Body of pancreas (tissue), 4 donors: ENCODE data around the gene CCDC126. TPM values are rescaled to one million over a fixed set of nuclear protein-coding genes. Genes with fewer than 3 reads are reported as not detected.
"Not testable (repeated sequence)": the region's sequence is repeated elsewhere in the genome, so short reads cannot be mapped to it uniquely, and the experiment has no call there.

Experiments
- ATAC-seq: fragments of 150-250 bp; one replicate; pipeline ENCODE4 v1.9.1; 2016
- DNase-seq, 4 donors: peaks; one replicate each; pipeline ENCODE4 v3.0.0-alpha.2; 2019
- H3K27ac ChIP-seq, 4 donors: fragments of 200-600 bp; sonication (generic); 1 replicate in 3 of 4; 2 replicates in 1 of 4; pipeline versions ENCODE4 v1.5.1 to v1.6.1; 2016 to 2019; ENCODE audit warnings: mild to moderate bottlenecking in 1 of 4, mixed read lengths in 1 of 4, moderate library complexity in 1 of 4
- H3K27me3 ChIP-seq, 2 donors: fragments of 200-600 bp; sonication (generic); one replicate each; pipeline ENCODE4 v1.6.0; 2016; ENCODE audit warnings: mild to moderate bottlenecking in 1 of 2
- H3K36me3 ChIP-seq, 2 donors: fragments of 200-600 bp; sonication (generic); replicated peaks in 1 of 2; 2 replicates each; pipeline ENCODE4 v1.5.1; 2016; ENCODE audit warnings: low read depth in 2 of 2; ENCODE audit not compliant: insufficient read depth in 1 of 2
- H3K4me1 ChIP-seq: fragments of 200-600 bp; sonication (generic); one replicate; pipeline ENCODE4 v1.6.0; 2016
- H3K4me3 ChIP-seq, 2 donors: fragments of 200-600 bp; sonication (generic); 1 replicate in 1 of 2; 2 replicates in 1 of 2; pipeline ENCODE4 v1.5.1; 2016 to 2019
- H3K9me3 ChIP-seq, 3 donors: fragments of 200-600 bp; sonication (generic); 1 replicate in 2 of 3; 2 replicates in 1 of 3; pipeline ENCODE4 v1.5.1; 2016
- POLR2A ChIP-seq, 3 donors: fragments of 450-650 bp; IDR thresholded peaks; one replicate each; pipeline ENCODE4 v1.6.1; 2016; ENCODE audit warnings: antibody characterized with exemption in 3 of 3, mild to moderate bottlenecking in 2 of 3
- WGBS, 2 donors: methylation state at CpG; one replicate each; pipeline ENCODE4 v1.1.5; 2017; 5-methylcytosine and 5-hydroxymethylcytosine counted together
- intact Hi-C: fragments of 100-400 bp; cut with DNase I; formaldehyde crosslinking; loops from one replicate; pipeline ENCODE4 v1.15.1; 2023
- total RNA-seq, 2 donors: library from RNA; depleted of rRNA; stranded (reverse); fragments of >200 nt; gene quantifications; one replicate each; pipeline ENCODE4 v1.1.0, GENCODE V29; 2016
- TF ChIP-seq, protein P1 (sequence below), 7 experiments: fragments of 450-650 bp in 4 of 7; fragments of 200-600 bp in 3 of 7; sonication (generic) in 3 of 7; IDR thresholded peaks; one replicate each; pipeline ENCODE4 v1.5.1; 2016 to 2019; ENCODE audit warnings: antibody characterized with exemption in 7 of 7

CCDC126 gene
- total RNA-seq, 2 donors from 2014 or later: 5.3 to 8.6 TPM

DNA sequence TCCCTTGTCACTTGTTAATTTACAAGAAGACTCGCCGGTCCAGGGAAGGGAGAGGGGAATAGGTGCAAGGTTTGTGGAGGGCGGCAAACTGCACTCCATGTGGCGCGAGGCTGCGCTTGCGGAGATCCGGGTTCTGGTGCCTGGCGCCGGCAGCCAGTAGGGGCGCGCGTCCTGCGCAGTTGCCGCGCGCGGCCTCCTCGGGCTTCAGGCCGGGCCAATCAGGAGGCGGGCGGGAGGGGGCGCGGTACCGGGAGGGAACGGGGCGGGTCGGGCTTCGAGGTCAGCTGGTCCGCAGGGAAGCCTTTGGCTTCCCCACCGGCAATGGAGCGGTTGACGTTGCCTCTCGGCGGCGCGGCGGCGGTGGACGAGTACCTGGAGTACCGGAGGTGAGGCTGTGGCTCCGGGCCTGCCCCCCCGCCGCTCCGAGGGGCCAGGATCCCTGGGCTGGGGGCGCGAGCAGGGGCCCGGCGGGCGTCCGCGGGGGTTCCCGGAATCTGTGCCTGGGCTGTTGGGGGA, 82.8 kb downstream of the CCDC126 start, which contains the start of gene FAM221A:
TSS of gene FAM221A (plus strand) at position 302 of the 516 bp plus-strand sequence. CDS start at position 322, 20 bp downstream.
- peaks cover 35% of the 10 kb centered on the region for H3K4me1 ChIP-seq
- DNase-seq: peak; percentile 94 to 95 (median 94)
- no peaks in the 10 kb centered on the region for H3K36me3 ChIP-seq
- H3K27me3 ChIP-seq: no peaks in the 10 kb centered on the region
- peak within 1 kb of the TSS; percentile 28 to 98 for H3K4me3 ChIP-seq
- intact Hi-C loops: no loop called here
- ATAC-seq: peak; percentile 98
- H3K27ac ChIP-seq: peak within 1 kb of the TSS; percentile 96 to 99 (median 98)
- WGBS, 2 donors: 0% methylated on average over 9 to 48 of the region's 53 CpGs
- TF ChIP-seq POLR2A (IDR thresholded peaks at IDR 0.05): peak; percentile 77 to 85 (median 78)
- TF ChIP-seq, protein P1, sequence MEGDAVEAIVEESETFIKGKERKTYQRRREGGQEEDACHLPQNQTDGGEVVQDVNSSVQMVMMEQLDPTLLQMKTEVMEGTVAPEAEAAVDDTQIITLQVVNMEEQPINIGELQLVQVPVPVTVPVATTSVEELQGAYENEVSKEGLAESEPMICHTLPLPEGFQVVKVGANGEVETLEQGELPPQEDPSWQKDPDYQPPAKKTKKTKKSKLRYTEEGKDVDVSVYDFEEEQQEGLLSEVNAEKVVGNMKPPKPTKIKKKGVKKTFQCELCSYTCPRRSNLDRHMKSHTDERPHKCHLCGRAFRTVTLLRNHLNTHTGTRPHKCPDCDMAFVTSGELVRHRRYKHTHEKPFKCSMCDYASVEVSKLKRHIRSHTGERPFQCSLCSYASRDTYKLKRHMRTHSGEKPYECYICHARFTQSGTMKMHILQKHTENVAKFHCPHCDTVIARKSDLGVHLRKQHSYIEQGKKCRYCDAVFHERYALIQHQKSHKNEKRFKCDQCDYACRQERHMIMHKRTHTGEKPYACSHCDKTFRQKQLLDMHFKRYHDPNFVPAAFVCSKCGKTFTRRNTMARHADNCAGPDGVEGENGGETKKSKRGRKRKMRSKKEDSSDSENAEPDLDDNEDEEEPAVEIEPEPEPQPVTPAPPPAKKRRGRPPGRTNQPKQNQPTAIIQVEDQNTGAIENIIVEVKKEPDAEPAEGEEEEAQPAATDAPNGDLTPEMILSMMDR (IDR thresholded peaks at IDR 0.05): peak; percentile 76 to 95 (median 89)
- no peaks in the 10 kb centered on the region for H3K9me3 ChIP-seq

DNA sequence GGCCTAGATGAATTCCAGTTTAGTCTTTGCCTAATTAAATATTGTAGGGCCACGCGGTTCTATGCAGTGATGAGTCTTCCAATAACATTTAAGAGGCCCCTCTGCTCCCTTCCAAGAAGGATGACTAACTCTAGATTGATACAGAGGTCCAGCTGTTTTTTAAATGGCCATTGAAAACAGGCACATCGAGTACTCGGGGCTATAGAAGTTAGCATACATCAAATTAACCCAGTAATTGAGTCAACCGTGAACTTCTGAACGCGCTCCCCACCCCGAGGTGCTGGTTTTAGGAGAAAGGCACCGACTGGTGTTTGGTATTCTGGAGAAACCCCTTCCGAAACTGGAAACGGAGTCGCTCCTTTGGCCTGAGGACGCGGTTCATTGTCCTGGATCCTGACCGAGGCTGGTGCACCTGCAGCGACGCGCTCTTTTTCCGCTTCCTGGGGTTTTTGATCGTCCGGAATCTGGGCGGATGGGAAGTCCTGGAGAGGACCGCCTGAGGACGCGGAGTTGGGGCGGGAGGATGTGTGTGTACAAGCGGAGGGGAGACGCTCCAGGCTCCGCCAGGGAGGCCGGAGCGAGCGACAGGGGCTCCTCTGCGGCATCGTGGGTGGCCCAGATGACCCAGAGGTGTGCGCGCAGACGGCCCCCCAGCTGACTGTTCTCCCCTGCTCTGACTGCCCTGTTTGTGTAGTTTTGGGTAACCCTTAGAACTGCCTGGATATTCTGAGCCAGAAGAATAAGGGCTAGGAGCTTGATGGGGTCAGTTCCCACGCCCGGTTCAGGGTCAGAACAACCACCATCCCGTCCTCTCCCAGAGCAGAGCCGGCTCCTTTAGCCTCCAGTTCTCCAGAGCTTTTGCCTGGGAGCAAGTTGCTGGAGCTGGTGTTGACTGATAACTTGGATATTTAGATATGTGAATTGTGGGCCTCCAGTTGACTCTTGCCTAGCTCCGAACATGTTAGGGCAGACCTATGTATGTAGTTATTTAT, 83.5 kb downstream of the CCDC126 start:
- Histone ChIP-seq H3K36me3 (no peaks in the 10 kb centered on the region), H3K27ac (peak overlapping the region; percentile 96 to 99 (median 98)), H3K4me3 (peak overlapping the region; percentile 28 to 98), H3K27me3 (no peaks in the 10 kb centered on the region), H3K4me1 (peaks cover 42% of the 10 kb centered on the region), H3K9me3 (no peaks in the 10 kb centered on the region)
- DNase-seq (peak; percentile 81 to 86 (median 84)), ATAC-seq (peak; percentile 84)
- 1% methylated on average over 15 to 42 of the region's 42 CpGs for WGBS, 2 donors
- TF ChIP-seq, protein P1 (IDR thresholded peaks at IDR 0.05): no peak
- TF ChIP-seq POLR2A (IDR thresholded peaks at IDR 0.05): peak; percentile 40 to 95 (median 93)
- intact Hi-C loops: no loop called here

DNA sequence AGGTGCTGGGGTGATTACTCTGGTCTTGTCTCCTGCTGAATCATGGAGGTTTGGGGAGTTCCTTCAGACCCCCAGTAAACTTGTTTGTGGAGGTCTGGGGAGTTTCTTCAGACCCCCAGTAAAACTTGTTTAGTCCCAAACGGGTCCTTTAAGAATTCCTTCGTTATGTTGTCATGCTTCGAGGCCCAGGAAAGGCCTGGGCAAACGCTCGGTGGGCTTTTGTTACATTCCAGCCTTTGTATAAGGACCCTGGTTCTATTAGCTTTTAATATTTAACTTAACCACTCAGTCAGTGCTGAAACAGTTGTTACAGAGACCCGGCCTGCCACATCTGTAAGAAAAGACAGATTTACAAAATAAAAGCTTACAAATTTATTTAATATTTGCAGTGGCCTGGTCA, 86.9 kb downstream of the CCDC126 start:
- WGBS, 2 donors: 24 to 54% methylated on average over 6 of the region's 6 CpGs
- Histone ChIP-seq H3K4me1 (peaks cover 63% of the 10 kb centered on the region), H3K27ac (peak overlapping the region in 3 of 4 donors; percentile 80 to 87 (median 83))
- H3K27me3 ChIP-seq, ATAC-seq, H3K9me3 ChIP-seq, H3K4me3 ChIP-seq, DNase-seq, H3K36me3 ChIP-seq, intact Hi-C loops: not testable (repeated sequence)

DNA sequence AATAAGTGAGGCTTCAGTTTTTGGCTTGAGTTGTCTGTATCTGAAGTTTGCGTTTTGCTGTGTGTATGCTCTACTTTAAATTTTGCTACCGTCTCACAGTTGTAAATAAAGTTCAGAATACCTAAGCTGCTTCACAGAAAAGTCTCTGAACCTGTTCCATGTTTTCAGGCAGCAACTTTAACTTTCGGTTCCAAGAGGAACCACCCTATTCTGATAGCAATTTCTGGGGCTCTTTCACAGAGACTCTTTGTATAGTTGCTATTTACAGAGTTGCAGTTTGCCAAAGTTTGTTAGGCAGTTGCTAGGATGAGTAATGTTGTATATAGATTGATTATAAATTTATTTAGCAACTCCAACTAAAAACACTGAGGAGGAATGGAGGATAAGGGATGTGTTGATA, 88.5 kb downstream of the CCDC126 start:
- no peak overlapping the region for H3K4me3 ChIP-seq
- H3K4me1 ChIP-seq: peaks cover 58% of the 10 kb centered on the region
- intact Hi-C loops: no loop called here
- ATAC-seq: peak; percentile 88
- H3K9me3 ChIP-seq: no peaks in the 10 kb centered on the region
- no peaks in the 10 kb centered on the region for H3K36me3 ChIP-seq
- H3K27ac ChIP-seq: peak overlapping the region; percentile 77 to 87 (median 82)
- H3K27me3 ChIP-seq: no peaks in the 10 kb centered on the region
- DNase-seq: peak in 1 of 4 donors; percentile 66
- TF ChIP-seq POLR2A (IDR thresholded peaks at IDR 0.05): peak in 2 of 3 donors; percentile 8 to 33
- TF ChIP-seq, protein P1 (IDR thresholded peaks at IDR 0.05): no peak
- WGBS, 2 donors: 13 to 16% methylated on average over 3 of the region's 3 CpGs

DNA sequence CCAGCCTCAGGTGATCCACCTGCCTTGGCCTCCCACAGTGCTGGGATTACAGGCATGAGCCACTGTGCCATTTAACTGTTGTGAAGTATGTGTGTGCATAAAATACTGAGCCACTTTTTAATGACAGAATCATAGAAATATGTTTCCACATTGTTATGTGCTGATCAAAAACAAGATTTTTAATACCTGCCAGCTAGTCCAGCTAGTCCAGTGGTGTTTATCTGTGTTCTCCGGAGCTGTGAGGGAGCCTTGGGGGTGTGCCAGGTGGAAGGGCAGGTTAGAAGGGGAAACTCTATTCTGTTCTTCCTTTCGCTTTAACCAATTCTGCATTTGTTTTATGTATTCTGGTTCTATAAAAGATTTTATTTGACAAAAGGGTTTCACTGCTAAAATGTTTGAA, 89.8 kb downstream of the CCDC126 start:
- no peak overlapping the region for H3K4me3 ChIP-seq
- no peaks in the 10 kb centered on the region for H3K9me3 ChIP-seq
- WGBS, 2 donors: 13 to 18% methylated on average over 2 of the region's 2 CpGs
- TF ChIP-seq, protein P1 (IDR thresholded peaks at IDR 0.05): no peak
- TF ChIP-seq POLR2A (IDR thresholded peaks at IDR 0.05): no peak
- H3K36me3 ChIP-seq: peaks cover 0 to 1% of the 10 kb centered on the region in 2 donors
- peak overlapping the region; percentile 62 to 87 (median 82) for H3K27ac ChIP-seq
- H3K27me3 ChIP-seq: no peaks in the 10 kb centered on the region
- ATAC-seq (peak; percentile 83), DNase-seq (peak; percentile 76 to 88 (median 80))
- H3K4me1 ChIP-seq: peaks cover 47% of the 10 kb centered on the region
- intact Hi-C loops: no loop called here
